Breast epithelium (tissue), 4 donors: ENCODE results near the gene MYBPC2. TPM values are rescaled to one million over a fixed set of nuclear protein-coding genes. Genes with fewer than 3 reads are reported as not detected.

Experiments used
- DNase-seq, 2 donors: peaks; one replicate each; pipeline ENCODE4 v3.0.0-alpha.2; 2019; ENCODE audit warnings: low spot score in 2 of 2
- H3K27ac ChIP-seq, 2 donors: fragments of 200-600 bp; sonication (generic) in 1 of 2; one replicate each; pipeline ENCODE4 v1.5.1; 2016 to 2019; ENCODE audit warnings: mild to moderate bottlenecking in 1 of 2
- H3K27me3 ChIP-seq, 2 donors: fragments of 200-600 bp; sonication (generic) in 1 of 2; one replicate each; pipeline versions ENCODE4 v1.5.1 to v1.6.0; 2017 to 2019; ENCODE audit warnings: control low read depth in 1 of 2, mild to moderate bottlenecking in 1 of 2
- H3K36me3 ChIP-seq: fragments of 200-600 bp; one replicate; pipeline ENCODE4 v1.5.1; 2019
- H3K4me1 ChIP-seq, 2 donors: fragments of 200-600 bp; sonication (generic); one replicate each; pipeline ENCODE4 v1.5.1; 2016 to 2019; ENCODE audit warnings: control low read depth in 1 of 2
- H3K4me3 ChIP-seq, 3 donors: fragments of 200-600 bp; sonication (generic); 1 replicate in 2 of 3; 2 replicates in 1 of 3; pipeline ENCODE4 v1.5.1; 2016 to 2019; ENCODE audit warnings: mild to moderate bottlenecking in 3 of 3, moderate library complexity in 2 of 3
- H3K9me3 ChIP-seq, 2 donors: fragments of 200-600 bp; sonication (generic) in 1 of 2; one replicate each; pipeline ENCODE4 v1.5.1; 2016 to 2019; ENCODE audit warnings: control low read depth in 1 of 2
- CTCF ChIP-seq, 3 donors: fragments of 450-650 bp; IDR thresholded peaks; one replicate each; pipeline ENCODE4 v1.5.1; 2016 to 2017; ENCODE audit warnings: antibody characterized with exemption in 3 of 3, mild to moderate bottlenecking in 3 of 3, moderate library complexity in 3 of 3
- POLR2A ChIP-seq: fragments of 450-650 bp; IDR thresholded peaks from one replicate; pipeline ENCODE4 v1.6.1; 2016; ENCODE audit warnings: antibody characterized with exemption, mild to moderate bottlenecking, moderate library complexity
- POLR2AphosphoS5 ChIP-seq, 3 donors: sonication (generic); formaldehyde crosslinking; IDR thresholded peaks; one replicate each; pipeline ENCODE4 v1.6.1; 2017; ENCODE audit warnings: antibody characterized with exemption in 3 of 3
- intact Hi-C: fragments of 100-400 bp; cut with DNase I; formaldehyde crosslinking; loops from one replicate; pipeline ENCODE4 v1.15.1; 2023; ENCODE audit warnings: low total_unique reads
- total RNA-seq, 3 donors: library from RNA; depleted of rRNA; stranded (reverse); fragments of >200 nt; gene quantifications; one replicate each; pipeline ENCODE4 v1.1.0, GENCODE V29; 2016

MYBPC2 gene
- total RNA-seq, 3 donors from 2014 or later, result under 0.01 TPM; not detected in 2

GRCh38 chr19:50402544-50403301, 30.0 kb upstream of the MYBPC2 start:
- Histone ChIP-seq H3K27me3 (no peaks in the 10 kb centered on the region), H3K27ac (no peak overlapping the region), H3K4me3 (no peak overlapping the region), H3K4me1 (no peaks in the 10 kb centered on the region), H3K36me3 (no peaks in the 10 kb centered on the region), H3K9me3 (no peaks in the 10 kb centered on the region)
- TF ChIP-seq POLR2A (no peak), CTCF (IDR thresholded peaks at IDR 0.05) (no peak), POLR2AphosphoS5 (IDR thresholded peaks at IDR 0.05) (no peak)
- intact Hi-C loops, result no loop called here
- DNase-seq, result no peak

GRCh38 chr19:50406156-50406820, 26.4 kb upstream of the MYBPC2 start:
- DNase-seq, result no peak
- Histone ChIP-seq H3K36me3 (peaks cover 8% of the 10 kb centered on the region), H3K27ac (no peak overlapping the region), H3K4me3 (no peak overlapping the region), H3K9me3 (no peaks in the 10 kb centered on the region), H3K4me1 (no peaks in the 10 kb centered on the region), H3K27me3 (no peaks in the 10 kb centered on the region)
- intact Hi-C loops, result no loop called here
- no peak for TF ChIP-seq POLR2AphosphoS5 (IDR thresholded peaks at IDR 0.05)
- TF ChIP-seq CTCF (IDR thresholded peaks at IDR 0.05), result no peak
- no peak for TF ChIP-seq POLR2A

GRCh38 chr19:50406829-50407228, 25.9 kb upstream of the MYBPC2 start:
- no peak overlapping the region for H3K4me3 ChIP-seq
- no peaks in the 10 kb centered on the region for H3K9me3 ChIP-seq
- no peaks in the 10 kb centered on the region for H3K27me3 ChIP-seq
- no peak for TF ChIP-seq CTCF (IDR thresholded peaks at IDR 0.05)
- no peak for TF ChIP-seq POLR2AphosphoS5 (IDR thresholded peaks at IDR 0.05)
- no peak for TF ChIP-seq POLR2A
- intact Hi-C loops, result no loop called here
- H3K4me1 ChIP-seq, result no peaks in the 10 kb centered on the region
- no peak for DNase-seq
- H3K27ac ChIP-seq, result no peak overlapping the region
- peaks cover 8% of the 10 kb centered on the region for H3K36me3 ChIP-seq

GRCh38 chr19:50409347-50409746, 23.3 kb upstream of the MYBPC2 start:
- Histone ChIP-seq H3K36me3 (peaks cover 8% of the 10 kb centered on the region), H3K27me3 (no peaks in the 10 kb centered on the region), H3K4me3 (no peak overlapping the region), H3K9me3 (no peaks in the 10 kb centered on the region), H3K4me1 (no peaks in the 10 kb centered on the region), H3K27ac (no peak overlapping the region)
- TF ChIP-seq POLR2AphosphoS5 (IDR thresholded peaks at IDR 0.05) (no peak), CTCF (IDR thresholded peaks at IDR 0.05) (no peak), POLR2A (no peak)
- DNase-seq, result no peak
- intact Hi-C loops, result no loop called here

GRCh38 chr19:50410109-50410508, 22.6 kb upstream of the MYBPC2 start:
- TF ChIP-seq POLR2A (no peak), CTCF (IDR thresholded peaks at IDR 0.05) (no peak), POLR2AphosphoS5 (IDR thresholded peaks at IDR 0.05) (no peak)
- Histone ChIP-seq H3K27me3 (no peaks in the 10 kb centered on the region), H3K4me3 (no peak overlapping the region), H3K27ac (no peak overlapping the region), H3K36me3 (peaks cover 8% of the 10 kb centered on the region), H3K9me3 (no peaks in the 10 kb centered on the region), H3K4me1 (no peaks in the 10 kb centered on the region)
- intact Hi-C loops, result no loop called here
- DNase-seq, result no peak
